Measurements from ENCODE around the gene SLC38A2. TPM values are rescaled to one million over a fixed set of nuclear protein-coding genes. Genes with fewer than 3 reads are reported as not detected.
A peak's percentile ranks its signal among the peaks of the same experiment; 100 is the strongest.

The SLC38A2 gene
- total RNA-seq, 1 donor from 2014 or later = 421 TPM

- Histone ChIP-seq H3K79me2 (ENCODE audit: insufficient read depth, low read length) (peaks cover 2% of the 10 kb centered on the region), H3K36me3 (ENCODE audit: insufficient read depth, low read length) (no peaks in the 10 kb centered on the region), H3K4me2 (ENCODE audit: low read length) (no peak overlapping the region), H3K9me3 (ENCODE audit: insufficient read depth, low read depth, low read length) (no peaks in the 10 kb centered on the region), H3K4me3 (ENCODE audit: insufficient read depth, low read depth, low read length) (no peak overlapping the region), H2AFZ (ENCODE audit: low read depth, low read length) (no peak overlapping the region), H3K4me1 (ENCODE audit: insufficient read depth, low read length) (peaks cover 55% of the 10 kb centered on the region), H4K20me1 (ENCODE audit: insufficient read depth, low read length) (no peaks in the 10 kb centered on the region), H3K9ac (ENCODE audit: low read length) (no peak overlapping the region), H3K27ac (ENCODE audit: low read depth, low read length) (no peak overlapping the region), H3K27me3 (ENCODE audit: insufficient read depth, low read length) (no peaks in the 10 kb centered on the region)
- Mint-ChIP-seq H3K9me3 (ENCODE audit: unreplicated experiment) (no peaks in the 10 kb centered on the region), H3K4me3 (ENCODE audit: unreplicated experiment) (no peak overlapping the region), H3K27me3 (ENCODE audit: low read depth, unreplicated experiment) (no peaks in the 10 kb centered on the region), H3K27ac (ENCODE audit: unreplicated experiment) (no peak overlapping the region), H3K4me1 (ENCODE audit: low read depth, unreplicated experiment) (peaks cover 33% of the 10 kb centered on the region), H3K36me3 (ENCODE audit: low read depth, unreplicated experiment) (peaks cover 3% of the 10 kb centered on the region)
- TF ChIP-seq EZH2 (IDR thresholded peaks at IDR 0.05; ENCODE audit: insufficient read depth, low read length) (no peak), CTCF (IDR thresholded peaks at IDR 0.05; ENCODE audit: insufficient read depth, low read depth, low read length) (no peak)
- DNase-seq (ENCODE audit: low read depth) (no peak), FAIRE-seq (no peak)
These were observed 17.7 kb upstream of the SLC38A2 start for GRCh38 chr12:46390304-46390703.

- Histone ChIP-seq H3K4me1 (ENCODE audit: insufficient read depth, low read length) (peaks cover 66% of the 10 kb centered on the region), H3K9me3 (ENCODE audit: insufficient read depth, low read depth, low read length) (no peaks in the 10 kb centered on the region), H3K4me2 (ENCODE audit: low read length) (peak overlapping the region; percentile 67), H3K79me2 (ENCODE audit: insufficient read depth, low read length) (peaks cover 10% of the 10 kb centered on the region), H3K9ac (ENCODE audit: low read length) (peak overlapping the region; percentile 48), H3K4me3 (ENCODE audit: insufficient read depth, low read depth, low read length) (no peak overlapping the region), H3K27ac (ENCODE audit: low read depth, low read length) (peak overlapping the region; percentile 99), H3K27me3 (ENCODE audit: insufficient read depth, low read length) (no peaks in the 10 kb centered on the region), H4K20me1 (ENCODE audit: insufficient read depth, low read length) (no peaks in the 10 kb centered on the region), H2AFZ (ENCODE audit: low read depth, low read length) (no peak overlapping the region), H3K36me3 (ENCODE audit: insufficient read depth, low read length) (no peaks in the 10 kb centered on the region)
- peaks cover 3% of the 10 kb centered on the region for H3K36me3 Mint-ChIP-seq (ENCODE audit: low read depth, unreplicated experiment)
- FAIRE-seq (peak; percentile 74), DNase-seq (ENCODE audit: low read depth) (peak; percentile 99)
- H3K27me3 Mint-ChIP-seq (ENCODE audit: low read depth, unreplicated experiment) = no peaks in the 10 kb centered on the region
- H3K9me3 Mint-ChIP-seq (ENCODE audit: unreplicated experiment) = no peaks in the 10 kb centered on the region
- H3K4me3 Mint-ChIP-seq (ENCODE audit: unreplicated experiment) = no peak overlapping the region
- H3K4me1 Mint-ChIP-seq (ENCODE audit: low read depth, unreplicated experiment) = peaks cover 38% of the 10 kb centered on the region
- TF ChIP-seq CTCF (IDR thresholded peaks at IDR 0.05; ENCODE audit: insufficient read depth, low read depth, low read length) (no peak), EZH2 (IDR thresholded peaks at IDR 0.05; ENCODE audit: insufficient read depth, low read length) (no peak)
- no peak overlapping the region for H3K27ac Mint-ChIP-seq (ENCODE audit: unreplicated experiment)
These were observed 16.6 kb upstream of the SLC38A2 start for GRCh38 chr12:46389031-46389616.

- H3K36me3 Mint-ChIP-seq (ENCODE audit: low read depth, unreplicated experiment) = peaks cover 3% of the 10 kb centered on the region
- H3K27me3 Mint-ChIP-seq (ENCODE audit: low read depth, unreplicated experiment) = no peaks in the 10 kb centered on the region
- DNase-seq (ENCODE audit: low read depth) (peak; percentile 95), FAIRE-seq (no peak)
- peak overlapping the region; percentile 70 for H3K27ac Mint-ChIP-seq (ENCODE audit: unreplicated experiment)
- peak overlapping the region; percentile 67 for H3K4me2 ChIP-seq (ENCODE audit: low read length)
- H3K27ac ChIP-seq (ENCODE audit: low read depth, low read length) = peak overlapping the region; percentile 99
- H3K9me3 Mint-ChIP-seq (ENCODE audit: unreplicated experiment) = no peaks in the 10 kb centered on the region
- H3K4me1 ChIP-seq (ENCODE audit: insufficient read depth, low read length) = peaks cover 69% of the 10 kb centered on the region
- H3K79me2 ChIP-seq (ENCODE audit: insufficient read depth, low read length) = peaks cover 13% of the 10 kb centered on the region
- H3K4me3 Mint-ChIP-seq (ENCODE audit: unreplicated experiment) = no peak overlapping the region
- H3K9me3 ChIP-seq (ENCODE audit: insufficient read depth, low read depth, low read length) = no peaks in the 10 kb centered on the region
- H3K9ac ChIP-seq (ENCODE audit: low read length) = peak overlapping the region; percentile 48
- H2AFZ ChIP-seq (ENCODE audit: low read depth, low read length) = no peak overlapping the region
- no peak overlapping the region for H3K4me3 ChIP-seq (ENCODE audit: insufficient read depth, low read depth, low read length)
- H3K36me3 ChIP-seq (ENCODE audit: insufficient read depth, low read length) = no peaks in the 10 kb centered on the region
- H3K4me1 Mint-ChIP-seq (ENCODE audit: low read depth, unreplicated experiment) = peaks cover 38% of the 10 kb centered on the region
- H4K20me1 ChIP-seq (ENCODE audit: insufficient read depth, low read length) = no peaks in the 10 kb centered on the region
- TF ChIP-seq CTCF (IDR thresholded peaks at IDR 0.05; ENCODE audit: insufficient read depth, low read depth, low read length) = no peak
- TF ChIP-seq EZH2 (IDR thresholded peaks at IDR 0.05; ENCODE audit: insufficient read depth, low read length) = no peak
- H3K27me3 ChIP-seq (ENCODE audit: insufficient read depth, low read length) = no peaks in the 10 kb centered on the region
These were observed 16.0 kb upstream of the SLC38A2 start for GRCh38 chr12:46388427-46389021.
